PFSK-1 (cell line): Measurements from ENCODE around the gene MROH2B.

Experiments used
- REST ChIP-seq, 2 experiments: IDR thresholded peaks; 2 replicates each; pipeline versions ENCODE4 v1.6.1 to v1.8.0; 2011 to 2012; ENCODE audit warnings: low read depth in 2 of 2, low read length in 2 of 2, control low read depth in 1 of 2, inconsistent platforms in 1 of 2, mild to moderate bottlenecking in 1 of 2, moderate library complexity in 1 of 2; ENCODE audit not compliant: insufficient read depth in 1 of 2
- TAF1 ChIP-seq: IDR thresholded peaks from 2 replicates; pipeline ENCODE4 v1.6.1; 2012; ENCODE audit warnings: low read length, control low read depth, borderline replicate concordance; ENCODE audit not compliant: insufficient read depth

GRCh38 chr5:40960037-40960436, 111.1 kb downstream of the MROH2B start:
- no peak for TF ChIP-seq REST (IDR thresholded peaks at IDR 0.05; ENCODE audit: insufficient read depth in 1 of 2, low read depth in 2 of 2, low read length in 2 of 2)
- no peak for TF ChIP-seq TAF1
